ENCODE results near the gene PTGER2. TPM values are rescaled to one million over a fixed set of nuclear protein-coding genes. Genes with fewer than 3 reads are reported as not detected.

Gene PTGER2
- total RNA-seq, 1 donor from 2014 or later = 0.09 TPM

DNA sequence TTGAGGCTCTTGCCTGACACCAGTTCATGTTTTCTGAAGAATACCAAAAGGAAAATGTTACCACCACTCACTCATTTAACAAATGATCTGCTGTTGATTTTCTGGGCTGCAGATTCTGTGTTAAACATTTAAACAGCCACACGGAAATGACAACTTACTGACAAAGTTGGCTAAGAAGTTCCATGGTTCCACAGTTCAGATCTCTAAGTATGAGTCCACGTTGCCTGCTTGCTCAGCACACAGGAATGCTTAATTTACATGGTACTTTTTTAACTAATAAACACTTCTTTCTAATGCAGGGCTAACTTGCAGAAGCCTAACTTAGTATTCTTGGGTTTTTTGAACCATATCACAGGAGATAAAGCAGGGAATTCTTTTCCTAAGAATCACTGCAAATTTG lies 34.7 kb downstream of the PTGER2 start:
- DNase-seq (no peak), ATAC-seq (ENCODE audit: low read depth) (no peak)
- Mint-ChIP-seq H3K4me1 (no peaks in the 10 kb centered on the region), H3K27ac (no peak overlapping the region), H3K9me3 (no peaks in the 10 kb centered on the region), H3K36me3 (ENCODE audit: low read depth) (no peaks in the 10 kb centered on the region), H3K27me3 (peaks cover 15% of the 10 kb centered on the region), H3K4me3 (no peak overlapping the region)
- TF ChIP-seq, protein P1, sequence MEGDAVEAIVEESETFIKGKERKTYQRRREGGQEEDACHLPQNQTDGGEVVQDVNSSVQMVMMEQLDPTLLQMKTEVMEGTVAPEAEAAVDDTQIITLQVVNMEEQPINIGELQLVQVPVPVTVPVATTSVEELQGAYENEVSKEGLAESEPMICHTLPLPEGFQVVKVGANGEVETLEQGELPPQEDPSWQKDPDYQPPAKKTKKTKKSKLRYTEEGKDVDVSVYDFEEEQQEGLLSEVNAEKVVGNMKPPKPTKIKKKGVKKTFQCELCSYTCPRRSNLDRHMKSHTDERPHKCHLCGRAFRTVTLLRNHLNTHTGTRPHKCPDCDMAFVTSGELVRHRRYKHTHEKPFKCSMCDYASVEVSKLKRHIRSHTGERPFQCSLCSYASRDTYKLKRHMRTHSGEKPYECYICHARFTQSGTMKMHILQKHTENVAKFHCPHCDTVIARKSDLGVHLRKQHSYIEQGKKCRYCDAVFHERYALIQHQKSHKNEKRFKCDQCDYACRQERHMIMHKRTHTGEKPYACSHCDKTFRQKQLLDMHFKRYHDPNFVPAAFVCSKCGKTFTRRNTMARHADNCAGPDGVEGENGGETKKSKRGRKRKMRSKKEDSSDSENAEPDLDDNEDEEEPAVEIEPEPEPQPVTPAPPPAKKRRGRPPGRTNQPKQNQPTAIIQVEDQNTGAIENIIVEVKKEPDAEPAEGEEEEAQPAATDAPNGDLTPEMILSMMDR (IDR thresholded peaks at IDR 0.05) = no peak
- ChIA-PET POLR2A (no interaction called here), CTCF (no interaction called here)
- intact Hi-C loops (cut with micrococcal nuclease) = no loop called here

DNA sequence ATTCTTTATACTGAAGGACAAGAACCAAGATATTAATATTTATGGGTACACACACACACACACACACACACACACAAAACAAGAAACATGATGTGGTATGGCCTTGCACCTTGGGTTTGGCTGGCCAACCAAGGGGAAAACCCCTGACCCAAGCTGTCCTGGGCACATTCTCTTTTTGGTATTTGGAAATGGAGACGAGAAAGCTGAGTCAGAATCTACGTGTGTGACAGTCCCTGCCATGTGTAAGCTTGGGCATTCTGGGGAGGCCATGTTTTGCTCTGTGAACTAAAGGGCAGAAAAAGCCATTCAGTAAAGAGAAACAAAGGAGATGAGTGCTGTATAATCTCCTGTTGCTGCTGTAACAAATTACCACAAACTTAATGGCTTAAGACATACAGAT lies 35.6 kb downstream of the PTGER2 start:
- TF ChIP-seq, protein P1 (IDR thresholded peaks at IDR 0.05) = no peak
- no peak overlapping the region for H3K27ac Mint-ChIP-seq

DNA sequence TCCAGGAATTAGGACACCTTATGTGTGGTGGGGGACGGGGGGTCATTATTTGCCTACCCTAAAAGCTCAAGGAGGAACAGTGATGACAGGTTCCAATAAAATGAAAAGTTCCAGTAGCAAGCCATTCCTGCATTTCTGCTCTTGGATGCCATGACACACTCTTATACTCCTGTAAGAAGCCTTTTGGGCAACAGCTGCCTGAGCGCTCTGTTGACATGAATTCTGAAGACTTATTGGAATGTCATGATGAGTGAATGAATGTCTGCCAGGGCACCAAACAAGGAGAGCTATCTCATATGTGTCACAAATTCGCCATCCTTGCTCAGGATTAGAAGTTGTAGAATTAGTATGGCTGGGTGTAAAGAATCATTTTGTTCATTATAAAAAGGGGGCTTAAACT lies 36.3 kb downstream of the PTGER2 start:
- TF ChIP-seq, protein P1 (IDR thresholded peaks at IDR 0.05) = no peak
- Mint-ChIP-seq H3K9me3 (no peaks in the 10 kb centered on the region), H3K27ac (no peak overlapping the region), H3K4me3 (no peak overlapping the region), H3K4me1 (no peaks in the 10 kb centered on the region), H3K36me3 (ENCODE audit: low read depth) (no peaks in the 10 kb centered on the region), H3K27me3 (peaks cover 17% of the 10 kb centered on the region)
- ChIA-PET POLR2A (no interaction called here), CTCF (no interaction called here)
- no peak for DNase-seq
- no peak for ATAC-seq (ENCODE audit: low read depth)
- intact Hi-C loops (cut with micrococcal nuclease) = no loop called here

More for the DNA sequence above, 35.6 kb downstream of the PTGER2 start:
- DNase-seq = no peak
- intact Hi-C loops (cut with micrococcal nuclease) = no loop called here
- Mint-ChIP-seq H3K9me3 (no peaks in the 10 kb centered on the region), H3K36me3 (ENCODE audit: low read depth) (no peaks in the 10 kb centered on the region), H3K4me1 (no peaks in the 10 kb centered on the region), H3K4me3 (no peak overlapping the region), H3K27me3 (peaks cover 12% of the 10 kb centered on the region)
- CTCF ChIA-PET = no interaction called here
- ATAC-seq (ENCODE audit: low read depth) = no peak
- POLR2A ChIA-PET = no interaction called here

DNA sequence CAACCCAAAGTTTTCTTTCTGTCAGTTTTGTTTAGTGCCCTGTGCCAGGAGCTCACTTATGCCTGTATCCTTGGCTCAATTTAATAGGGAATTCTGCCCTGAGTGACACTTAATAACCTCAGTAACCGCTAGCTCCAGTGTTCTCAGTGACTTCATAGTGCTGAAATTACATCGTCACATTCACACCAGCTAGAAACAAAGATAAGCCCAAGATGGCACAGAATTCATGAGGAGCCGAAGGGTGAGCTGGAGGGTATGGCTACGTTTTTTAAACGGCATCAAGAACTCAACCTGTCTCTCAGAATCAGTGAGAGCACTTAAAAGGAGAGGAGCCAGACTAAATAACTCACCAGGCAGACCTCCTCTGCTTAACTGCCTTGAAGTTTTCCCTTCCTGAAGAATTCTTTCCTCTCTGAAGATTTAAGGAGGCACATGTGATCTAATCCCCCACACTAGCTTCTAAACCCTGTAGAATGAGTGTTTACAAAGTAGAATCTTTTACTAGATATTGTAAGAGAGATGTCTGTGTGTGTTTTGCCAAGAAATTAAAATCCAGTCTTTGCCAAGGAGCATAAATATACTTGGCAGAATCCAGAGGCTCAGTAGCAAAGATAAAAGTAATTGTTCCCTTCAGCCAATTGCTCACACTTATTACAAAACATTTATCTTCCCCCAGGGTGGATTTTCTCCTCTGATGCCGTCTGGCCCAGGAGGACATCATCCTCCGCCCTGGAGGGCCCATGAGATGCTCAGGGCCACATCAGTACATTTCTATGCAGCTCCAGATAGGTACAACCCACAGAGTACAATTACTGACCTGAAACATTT lies 37.3 kb downstream of the PTGER2 start:
- H3K27ac Mint-ChIP-seq = no peak overlapping the region
- intact Hi-C loops (cut with micrococcal nuclease) = loop anchor here (2.0 kb wide), 1 partner anchor 27 kb away; no protein-coding TSS in a partner anchor
- H3K4me1 Mint-ChIP-seq = no peaks in the 10 kb centered on the region
- ChIA-PET POLR2A (no interaction called here), CTCF (no interaction called here)
- H3K27me3 Mint-ChIP-seq = peaks cover 24% of the 10 kb centered on the region
- no peaks in the 10 kb centered on the region for H3K36me3 Mint-ChIP-seq (ENCODE audit: low read depth)
- DNase-seq (no peak), ATAC-seq (ENCODE audit: low read depth) (no peak)
- TF ChIP-seq, protein P1 (IDR thresholded peaks at IDR 0.05) = no peak
- no peak overlapping the region for H3K4me3 Mint-ChIP-seq
- no peaks in the 10 kb centered on the region for H3K9me3 Mint-ChIP-seq

DNA sequence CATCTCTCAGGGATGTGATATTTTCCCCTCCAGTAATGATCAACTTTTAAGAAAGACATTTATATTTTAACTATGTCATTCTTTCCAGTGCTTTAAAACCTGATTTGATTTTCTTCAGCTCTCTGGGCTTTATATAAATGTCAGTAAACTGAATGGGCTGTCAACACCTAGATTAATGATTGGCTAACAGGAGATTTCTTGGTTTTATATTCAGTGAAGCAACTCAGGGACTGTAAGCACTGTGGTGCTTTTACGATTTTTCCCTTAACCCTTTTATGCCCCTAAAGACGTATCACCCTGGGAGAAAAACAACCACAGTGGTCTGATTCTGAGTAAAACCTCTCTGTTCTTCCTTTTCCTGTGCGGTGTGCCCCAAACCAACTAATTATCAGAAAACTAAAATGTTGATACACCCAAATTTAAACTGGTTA lies 38.0 kb downstream of the PTGER2 start:
- TF ChIP-seq, protein P1 (IDR thresholded peaks at IDR 0.05) = no peak
- no peak for ATAC-seq (ENCODE audit: low read depth)
- no peaks in the 10 kb centered on the region for H3K4me1 Mint-ChIP-seq
- H3K4me3 Mint-ChIP-seq = no peak overlapping the region
- no peaks in the 10 kb centered on the region for H3K9me3 Mint-ChIP-seq
- no peak overlapping the region for H3K27ac Mint-ChIP-seq
- CTCF ChIA-PET = no interaction called here
- no peaks in the 10 kb centered on the region for H3K36me3 Mint-ChIP-seq (ENCODE audit: low read depth)
- intact Hi-C loops (cut with micrococcal nuclease) = loop anchor here (2.0 kb wide), 1 partner anchor 27 kb away; no protein-coding TSS in a partner anchor
- peaks cover 26% of the 10 kb centered on the region for H3K27me3 Mint-ChIP-seq
- no peak for DNase-seq
- POLR2A ChIA-PET = no interaction called here

Data from activated B cell treated with CpG ODN at 0.5 μM for 24 hours (primary cell).